ENCODE results near the gene HSPA8.

HSPA8 gene

GRCh38 chr11:123047947-123048293, 14.0 kb downstream of the HSPA8 start:
- TF ChIP-seq CTCF (conservative IDR thresholded peaks at IDR 0.05; ENCODE audit: control insufficient read depth, insufficient read depth, low read depth, low read length): no peak
- no peak for DNase-seq (ENCODE audit: low read depth)

GRCh38 chr11:123047266-123047946, 14.5 kb downstream of the HSPA8 start:
- H3K4me3 ChIP-seq (ENCODE audit: control insufficient read depth, low read depth, low read length): no peak overlapping the region
- no peak for DNase-seq (ENCODE audit: low read depth)
- TF ChIP-seq CTCF (conservative IDR thresholded peaks at IDR 0.05; ENCODE audit: control insufficient read depth, insufficient read depth, low read depth, low read length): no peak

More at GRCh38 chr11:123047947-123048293, 14.0 kb downstream of the HSPA8 start:
- no peak overlapping the region for H3K4me3 ChIP-seq (ENCODE audit: control insufficient read depth, low read depth, low read length)

GRCh38 chr11:123046473-123047259, 15.3 kb downstream of the HSPA8 start:
- no peak for DNase-seq (ENCODE audit: low read depth)
- no peak overlapping the region for H3K4me3 ChIP-seq (ENCODE audit: control insufficient read depth, low read depth, low read length)

DNA sequence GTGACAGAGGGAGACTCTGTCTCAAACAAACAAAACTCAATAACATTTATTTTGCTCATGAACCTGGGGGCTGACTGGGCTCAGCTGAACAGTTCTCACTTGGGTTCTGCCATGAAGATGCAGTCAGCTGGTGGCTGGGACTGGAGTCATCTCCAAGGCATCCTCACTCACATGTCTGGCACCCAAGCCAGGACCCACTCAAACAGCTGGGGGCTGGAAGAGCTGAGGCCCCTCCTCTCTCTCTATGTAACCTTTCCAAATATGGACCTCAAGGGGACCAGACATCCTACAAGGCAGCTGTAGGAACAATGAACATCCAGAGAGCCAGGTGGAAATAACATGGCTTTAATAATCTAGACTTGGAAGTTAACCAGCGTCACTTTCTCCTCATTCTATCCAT, 16.8 kb downstream of the HSPA8 start:
- H3K4me3 ChIP-seq (ENCODE audit: control insufficient read depth, low read depth, low read length): no peak overlapping the region
- no peak for TF ChIP-seq CTCF (conservative IDR thresholded peaks at IDR 0.05; ENCODE audit: control insufficient read depth, insufficient read depth, low read depth, low read length)
- no peak for DNase-seq (ENCODE audit: low read depth)

More at GRCh38 chr11:123046473-123047259, 15.3 kb downstream of the HSPA8 start:
- no peak for TF ChIP-seq CTCF (conservative IDR thresholded peaks at IDR 0.05; ENCODE audit: control insufficient read depth, insufficient read depth, low read depth, low read length)

DNA sequence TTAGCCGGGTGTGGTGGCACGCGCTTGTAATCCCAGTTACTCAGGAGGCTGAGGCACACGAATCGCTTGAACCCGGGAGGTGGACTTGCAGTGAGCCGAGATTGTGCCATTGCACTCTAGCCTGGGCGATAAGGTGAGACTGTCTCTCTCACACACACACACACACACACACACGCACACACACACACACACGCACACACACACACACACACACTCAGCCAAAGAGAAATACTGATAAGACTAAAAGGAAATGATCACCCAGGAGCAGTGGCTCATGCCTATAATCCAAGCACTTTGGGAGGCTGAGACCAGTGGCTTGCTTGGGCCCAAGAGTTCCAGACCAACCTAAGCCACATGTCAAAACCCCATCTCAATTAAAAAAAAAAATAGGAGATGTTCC, 20.8 kb downstream of the HSPA8 start:
- no peak for TF ChIP-seq CTCF (conservative IDR thresholded peaks at IDR 0.05; ENCODE audit: control insufficient read depth, insufficient read depth, low read depth, low read length)
- no peak overlapping the region for H3K4me3 ChIP-seq (ENCODE audit: control insufficient read depth, low read depth, low read length)
- DNase-seq (ENCODE audit: low read depth): no peak

- no peak overlapping the region for H3K4me3 ChIP-seq (ENCODE audit: control insufficient read depth, low read depth, low read length)
- TF ChIP-seq CTCF (conservative IDR thresholded peaks at IDR 0.05; ENCODE audit: control insufficient read depth, insufficient read depth, low read depth, low read length): no peak
- no peak for DNase-seq (ENCODE audit: low read depth)
Observed at GRCh38 chr11:123040111-123040432, 21.9 kb downstream of the HSPA8 start.
